GM12865 (cell line): ENCODE data around the gene BMPR1A.
"Not testable (repeated sequence)": the region's sequence is repeated elsewhere in the genome, so short reads cannot be mapped to it uniquely, and the experiment has no call there.

Experiments
- DNase-seq: peaks from one replicate; pipeline ENCODE4 v3.0.0; 2010; ENCODE audit warnings: low read depth
- H3K4me3 ChIP-seq: 2 replicates; pipeline ENCODE4 v1.5.1; 2011; ENCODE audit warnings: mild to moderate bottlenecking, low read depth, low read length, control low read depth
- TF ChIP-seq, protein P1 (sequence below): IDR thresholded peaks from 2 replicates; pipeline ENCODE4 v1.5.1; 2011; ENCODE audit warnings: low read length, control low read depth, low read depth, inconsistent platforms; ENCODE audit not compliant: insufficient read depth; ENCODE audit errors: missing control alignments

BMPR1A gene

DNA sequence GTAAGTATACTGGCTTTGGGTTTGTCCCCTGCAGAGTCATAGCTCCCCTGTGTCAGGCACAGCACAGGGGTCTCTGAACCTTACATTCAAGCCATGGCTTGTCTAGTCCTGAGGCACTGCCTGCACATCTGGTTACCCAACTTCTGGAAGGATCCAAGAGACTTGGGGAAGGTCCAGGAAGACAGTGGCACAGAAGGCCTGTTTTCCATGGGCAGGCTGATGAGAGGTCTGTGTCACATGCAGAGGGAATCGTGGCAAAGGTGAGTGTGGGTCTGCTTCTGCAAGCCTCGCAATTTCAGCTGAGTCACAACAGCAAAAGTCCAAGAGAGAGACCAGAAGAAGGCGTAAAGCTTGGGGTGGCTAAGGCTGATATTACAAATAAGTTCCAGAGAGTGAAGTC, 28.4 kb upstream of the BMPR1A start:
- no peak for DNase-seq
- TF ChIP-seq, protein P1, sequence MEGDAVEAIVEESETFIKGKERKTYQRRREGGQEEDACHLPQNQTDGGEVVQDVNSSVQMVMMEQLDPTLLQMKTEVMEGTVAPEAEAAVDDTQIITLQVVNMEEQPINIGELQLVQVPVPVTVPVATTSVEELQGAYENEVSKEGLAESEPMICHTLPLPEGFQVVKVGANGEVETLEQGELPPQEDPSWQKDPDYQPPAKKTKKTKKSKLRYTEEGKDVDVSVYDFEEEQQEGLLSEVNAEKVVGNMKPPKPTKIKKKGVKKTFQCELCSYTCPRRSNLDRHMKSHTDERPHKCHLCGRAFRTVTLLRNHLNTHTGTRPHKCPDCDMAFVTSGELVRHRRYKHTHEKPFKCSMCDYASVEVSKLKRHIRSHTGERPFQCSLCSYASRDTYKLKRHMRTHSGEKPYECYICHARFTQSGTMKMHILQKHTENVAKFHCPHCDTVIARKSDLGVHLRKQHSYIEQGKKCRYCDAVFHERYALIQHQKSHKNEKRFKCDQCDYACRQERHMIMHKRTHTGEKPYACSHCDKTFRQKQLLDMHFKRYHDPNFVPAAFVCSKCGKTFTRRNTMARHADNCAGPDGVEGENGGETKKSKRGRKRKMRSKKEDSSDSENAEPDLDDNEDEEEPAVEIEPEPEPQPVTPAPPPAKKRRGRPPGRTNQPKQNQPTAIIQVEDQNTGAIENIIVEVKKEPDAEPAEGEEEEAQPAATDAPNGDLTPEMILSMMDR: no peak
- H3K4me3 ChIP-seq: no peak overlapping the region

DNA sequence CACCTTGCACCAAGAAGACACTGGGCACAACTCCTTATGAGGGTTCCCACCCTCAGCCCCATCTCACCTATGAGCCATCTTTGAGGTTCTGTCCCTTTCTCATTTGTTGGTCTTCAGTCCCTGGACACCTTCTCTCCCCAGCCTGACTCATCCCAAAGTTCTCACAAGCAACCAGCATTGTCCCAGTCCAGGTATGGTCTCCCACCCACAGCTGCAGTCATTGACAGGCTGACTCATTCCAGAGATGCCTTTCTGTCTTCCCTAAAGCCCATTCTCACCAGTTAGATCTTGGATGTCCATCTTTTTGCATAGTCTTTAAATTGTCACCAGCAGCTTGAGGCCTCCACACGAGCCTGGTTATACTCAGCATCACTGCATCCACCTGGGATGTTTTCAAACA, 26.7 kb upstream of the BMPR1A start:
- no peak overlapping the region for H3K4me3 ChIP-seq
- no peak for DNase-seq
- TF ChIP-seq, protein P1: no peak

DNA sequence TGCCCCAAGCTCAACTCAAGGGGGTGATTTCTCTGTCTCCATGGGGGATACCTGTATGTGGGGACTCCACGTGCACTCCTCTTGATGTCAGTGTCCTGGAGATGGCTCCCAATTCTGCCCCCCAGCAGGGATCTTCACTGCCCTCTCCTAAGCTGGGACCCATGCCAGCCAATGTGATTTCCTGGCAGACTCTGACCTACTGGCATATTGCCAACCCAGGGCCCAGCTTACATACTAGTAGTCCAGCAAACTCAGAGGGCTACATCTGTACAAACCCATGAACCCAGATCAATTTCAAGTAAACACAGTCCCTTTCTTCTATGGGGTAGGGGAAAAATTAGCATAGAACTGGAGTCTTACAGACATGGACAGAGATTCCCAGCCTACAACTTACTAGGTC, 26.2 kb upstream of the BMPR1A start:
- H3K4me3 ChIP-seq: no peak overlapping the region
- no peak for DNase-seq
- TF ChIP-seq, protein P1: no peak

DNA sequence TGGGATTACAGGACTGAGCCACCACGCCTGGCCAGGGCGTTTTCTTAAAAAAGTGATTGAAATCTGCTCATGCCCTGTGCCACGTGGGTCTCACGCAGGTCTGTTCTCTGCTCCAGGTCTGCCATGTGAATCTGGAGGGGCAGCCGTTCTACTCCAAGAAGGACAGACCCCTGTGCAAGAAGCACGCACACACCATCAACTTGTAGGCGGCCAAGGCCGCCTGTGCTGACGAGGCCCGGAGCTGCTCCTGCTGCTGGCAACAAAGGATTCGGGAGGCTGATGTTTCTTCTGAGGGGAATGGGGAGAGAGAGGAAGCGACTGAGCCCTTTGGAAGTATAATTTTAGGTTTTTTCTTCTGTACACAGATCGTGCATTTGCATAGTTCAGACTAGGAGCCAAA, 23.6 kb upstream of the BMPR1A start:
- no peak for DNase-seq
- no peak overlapping the region for H3K4me3 ChIP-seq
- TF ChIP-seq, protein P1: no peak

DNA sequence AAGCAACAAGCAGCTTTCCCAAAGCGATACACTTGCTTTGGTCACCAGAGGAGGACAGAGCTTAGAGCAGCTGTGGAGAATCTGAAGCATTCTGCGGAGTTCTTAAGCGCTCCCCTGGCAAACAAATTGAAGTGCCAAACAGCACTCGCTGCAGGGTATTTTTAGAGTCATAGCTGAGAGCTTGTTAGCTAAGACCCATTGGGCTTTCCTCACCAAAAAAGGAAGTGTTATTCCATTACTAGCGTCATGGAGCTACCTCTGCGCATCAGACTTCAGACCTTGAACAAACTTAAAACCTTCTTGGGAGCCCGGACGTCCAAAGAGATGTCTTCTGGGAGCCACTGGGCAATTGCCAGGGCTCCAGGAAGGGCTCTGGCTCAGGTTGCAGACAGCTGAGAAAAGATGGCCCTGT, 23.2 kb upstream of the BMPR1A start:
- no peak overlapping the region for H3K4me3 ChIP-seq
- DNase-seq: no peak
- TF ChIP-seq, protein P1: no peak

DNA sequence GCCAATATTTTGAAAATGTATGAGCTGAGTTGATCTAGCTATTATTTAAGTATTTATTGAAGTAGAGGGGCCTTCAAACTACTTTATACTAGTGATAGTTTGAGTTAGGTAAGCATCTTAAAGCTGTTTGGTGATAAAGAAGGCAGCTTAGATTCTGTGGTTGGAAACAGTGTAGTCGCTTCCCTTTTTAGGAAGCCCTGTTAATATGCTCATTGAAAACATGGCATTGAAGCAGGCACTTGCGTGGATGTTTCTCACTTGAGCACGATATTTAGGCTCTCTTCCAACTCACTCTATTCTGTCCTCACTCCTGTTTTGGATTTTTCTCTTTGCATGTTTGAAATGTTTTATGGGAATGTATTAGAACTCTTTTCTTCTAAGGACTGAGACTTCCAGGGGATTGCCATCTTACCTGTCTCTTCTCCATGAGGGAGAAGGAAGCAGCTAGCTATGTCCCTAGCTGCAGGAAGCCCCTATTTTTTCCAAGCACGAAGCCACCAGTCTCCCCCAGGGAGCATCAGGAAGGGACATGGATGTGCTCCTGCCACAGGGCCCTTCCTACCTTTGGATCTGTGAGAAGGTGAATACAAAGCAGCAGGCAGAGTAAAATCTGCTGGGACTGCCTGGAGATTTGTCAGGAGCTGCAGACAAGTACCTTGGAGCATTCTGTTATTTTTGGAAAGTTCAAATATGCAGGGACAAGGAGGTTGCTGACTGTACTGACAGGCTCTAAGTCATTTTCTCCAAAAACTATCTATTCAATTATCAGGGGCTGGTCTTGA, 22.0 kb upstream of the BMPR1A start:
- H3K4me3 ChIP-seq: no peak overlapping the region
- TF ChIP-seq, protein P1: no peak
- DNase-seq: no peak

DNA sequence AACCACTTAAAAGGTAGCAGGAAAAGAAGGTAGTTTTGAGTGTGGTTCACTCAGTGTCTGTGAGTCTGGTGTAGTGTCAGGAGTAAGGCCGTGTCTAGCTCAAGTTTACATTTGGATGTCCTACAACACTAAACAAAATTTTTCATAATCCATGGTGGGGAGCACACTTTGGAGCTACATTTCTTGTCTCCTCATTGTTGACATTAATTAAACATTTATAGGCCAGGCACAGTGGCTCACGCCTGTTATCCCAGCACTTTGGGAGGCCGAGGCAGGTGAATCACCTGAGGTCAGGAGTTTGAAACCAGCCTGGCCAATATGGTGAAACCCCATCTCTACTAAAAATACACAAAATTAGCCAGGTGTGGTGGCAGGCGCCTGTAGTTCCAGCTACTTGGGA, 21.1 kb upstream of the BMPR1A start:
- not testable (repeated sequence) for H3K4me3 ChIP-seq, DNase-seq
